Omental fat pad (tissue), 4 donors: ENCODE measurements around the gene CACNA2D3. TPM values are rescaled to one million over a fixed set of nuclear protein-coding genes. Genes with fewer than 3 reads are reported as not detected.

Experiments
- ATAC-seq: fragments of 150-250 bp; one replicate; pipeline ENCODE4 v1.9.1; 2016; ENCODE audit warnings: mild to moderate bottlenecking, moderate library complexity; ENCODE audit not compliant: low FRiP score
- DNase-seq: peaks from one replicate; pipeline ENCODE4 v3.0.0-alpha.2; 2019; ENCODE audit warnings: low spot score
- CTCF ChIP-seq, 3 donors: fragments of 450-650 bp; IDR thresholded peaks; one replicate each; pipeline ENCODE4 v1.5.1; 2016 to 2017; ENCODE audit warnings: antibody characterized with exemption in 3 of 3, mild to moderate bottlenecking in 3 of 3, moderate library complexity in 2 of 3
- total RNA-seq, 4 donors: library from RNA; depleted of rRNA; stranded (reverse); fragments of >200 nt; gene quantifications; one replicate each; pipeline ENCODE4 v1.1.0, GENCODE V29; 2016

The CACNA2D3 gene
- total RNA-seq, 4 donors from 2014 or later = 2.6 to 6.1 (median 4.5) TPM

- DNase-seq (no peak), ATAC-seq (no peak)
- TF ChIP-seq CTCF (IDR thresholded peaks at IDR 0.05) = no peak
Observed at GRCh38 chr3:54862526-54862925, 740.2 kb downstream of the CACNA2D3 start.

- no peak for ATAC-seq
- no peak for TF ChIP-seq CTCF (IDR thresholded peaks at IDR 0.05)
- no peak for DNase-seq
Observed at GRCh38 chr3:54863366-54863765, 741.0 kb downstream of the CACNA2D3 start.

- no peak for ATAC-seq
- DNase-seq = no peak
- TF ChIP-seq CTCF (IDR thresholded peaks at IDR 0.05) = no peak
Observed at GRCh38 chr3:54863786-54864185, 741.4 kb downstream of the CACNA2D3 start.

- no peak for TF ChIP-seq CTCF (IDR thresholded peaks at IDR 0.05)
- DNase-seq = no peak
- ATAC-seq = no peak
Observed at GRCh38 chr3:54865316-54865715, 743.0 kb downstream of the CACNA2D3 start.

- no peak for ATAC-seq
- no peak for DNase-seq
Observed at GRCh38 chr3:54866251-54866650, 743.9 kb downstream of the CACNA2D3 start.

GRCh38 chr3:54870423-54870822, 748.1 kb downstream of the CACNA2D3 start:
- ATAC-seq = peak; percentile 72
- no peak for DNase-seq
- TF ChIP-seq CTCF (IDR thresholded peaks at IDR 0.05) = no peak

More at GRCh38 chr3:54866251-54866650, 743.9 kb downstream of the CACNA2D3 start:
- no peak for TF ChIP-seq CTCF (IDR thresholded peaks at IDR 0.05)

GRCh38 chr3:54871867-54872266, 749.5 kb downstream of the CACNA2D3 start:
- TF ChIP-seq CTCF (IDR thresholded peaks at IDR 0.05) = no peak
- DNase-seq (no peak), ATAC-seq (no peak)
